GM12878 (cell line): ENCODE measurements around the gene GSG1L. TPM values are rescaled to one million over a fixed set of nuclear protein-coding genes. Genes with fewer than 3 reads are reported as not detected.

ENCODE experiments used
- ATAC-seq: fragments of 200-7000 bp; cut with Tn5 transposase; 3 replicates; pipeline ENCODE4 v1.9.1; 2020; ENCODE audit warnings: mild to moderate bottlenecking, moderate library complexity
- BruUV-seq: library from RNA; stranded (reverse); fragments of 400-500 nt; replicated peaks from 2 replicates; lab custom pipeline; 2021; lab: Mats Ljungman, UMichigan
- CTCF ChIA-PET: fragments of 300-600 bp; sonication (Branson Sonifier 250); formaldehyde crosslinking; extraction: SDS; loops from one replicate; lab custom pipeline; 2021; ENCODE audit warnings: inconsistent platforms; lab: Yijun Ruan, JAX
- POLR2A ChIA-PET: fragments of 350-600 bp; formaldehyde crosslinking; extraction: SDS; loops from one replicate; lab custom pipeline; 2021; ENCODE audit warnings: inconsistent platforms; lab: Charles Lee
- RAD21 ChIA-PET: fragments of 300-600 bp; sonication (Branson Sonifier 250); formaldehyde crosslinking; loops from one replicate; lab custom pipeline; 2023; ENCODE audit warnings: antibody characterized with exemption; ENCODE audit not compliant: unreplicated experiment; lab: Charles Lee
- SMC1A ChIA-PET: fragments of 300-600 bp; sonication (Branson Sonifier 250); formaldehyde crosslinking; loops from one replicate; lab custom pipeline; 2023; ENCODE audit not compliant: unreplicated experiment, uncharacterized antibody; lab: Charles Lee
- DNase-seq: peaks from one replicate; pipeline ENCODE4 v3.0.0-alpha.2; 2011; ENCODE audit warnings: low read depth, low spot score
- FAIRE-seq: peaks from 3 replicates; lab custom pipeline; 2011; peaks lifted over from hg19 to GRCh38; lab: Jason Lieb, UNC
- H2AFZ ChIP-seq: 2 replicates; pipeline ENCODE4 v1.6.0; 2011; ENCODE audit warnings: low read depth, low read length, control low read depth; ENCODE audit not compliant: control insufficient read depth
- H3K27ac ChIP-seq: 2 replicates; pipeline ENCODE4 v1.5.1; 2011; ENCODE audit warnings: control low read depth; ENCODE audit not compliant: control insufficient read depth, insufficient read depth
- H3K27me3 ChIP-seq, 2 experiments: replicated peaks in 1 of 2; 2 replicates each; pipeline versions ENCODE4 v1.6.0 to v1.6.1; 2011; ENCODE audit warnings: low read length in 1 of 2; ENCODE audit not compliant: control insufficient read depth in 2 of 2, insufficient read depth in 2 of 2
- H3K36me3 ChIP-seq, 2 experiments: 2 replicates each; pipeline ENCODE4 v1.5.1; 2011; ENCODE audit warnings: low read length in 1 of 2; ENCODE audit not compliant: control insufficient read depth in 2 of 2, insufficient read depth in 2 of 2
- H3K4me1 ChIP-seq: 2 replicates; pipeline ENCODE4 v1.6.1; 2011; ENCODE audit warnings: mild to moderate bottlenecking, low read length, moderate library complexity, mixed read lengths; ENCODE audit not compliant: control insufficient read depth, insufficient read depth
- H3K4me2 ChIP-seq: 2 replicates; pipeline ENCODE4 v1.6.0; 2011; ENCODE audit warnings: control low read depth; ENCODE audit not compliant: control insufficient read depth, insufficient read depth
- H3K4me3 ChIP-seq: fragments of 200-600 bp; sonication (generic); 2 replicates; pipeline ENCODE4 v1.5.1; 2016
- H3K79me2 ChIP-seq: 2 replicates; pipeline ENCODE4 v1.6.0; 2011; ENCODE audit warnings: low read length; ENCODE audit not compliant: control insufficient read depth, insufficient read depth
- H3K9ac ChIP-seq: 2 replicates; pipeline ENCODE4 v1.8.0; 2011; ENCODE audit warnings: low read length, control low read depth, mixed read lengths; ENCODE audit not compliant: control insufficient read depth, insufficient read depth
- H3K9me3 ChIP-seq: replicated peaks from 3 replicates; pipeline ENCODE4 v1.5.1; 2011; ENCODE audit warnings: mild to moderate bottlenecking, low read length; ENCODE audit not compliant: control insufficient read depth, insufficient read depth
- H4K20me1 ChIP-seq: 2 replicates; pipeline ENCODE4 v1.6.0; 2011; ENCODE audit not compliant: control insufficient read depth, insufficient read depth
- CBFB ChIP-seq: IDR thresholded peaks from 2 replicates; pipeline ENCODE4 v1.6.1; 2016; ENCODE audit warnings: antibody characterized with exemption, low read depth
- CEBPB ChIP-seq, 2 experiments: fragments of 150-350 bp in 1 of 2; IDR thresholded peaks; 2 replicates each; pipeline ENCODE4 v1.6.1; 2012 to 2014; ENCODE audit warnings: low read depth in 2 of 2, low read length in 2 of 2, borderline replicate concordance in 1 of 2, inconsistent platforms in 1 of 2
- HDAC2 ChIP-seq: fragments of 200-600 bp; sonication (generic); IDR thresholded peaks from 2 replicates; pipeline ENCODE4 v1.6.1; 2017
- KLF5 ChIP-seq: fragments of 450-650 bp; IDR thresholded peaks from 2 replicates; pipeline ENCODE4 v1.6.1; 2014; ENCODE audit warnings: mild to moderate bottlenecking; ENCODE audit not compliant: partially characterized antibody
- SMAD1 ChIP-seq: fragments of 450-650 bp; IDR thresholded peaks from 2 replicates; pipeline ENCODE4 v1.6.1; 2018; ENCODE audit warnings: mild to moderate bottlenecking, low read depth; ENCODE audit not compliant: partially characterized antibody
- SMAD5 ChIP-seq: IDR thresholded peaks from 2 replicates; pipeline ENCODE4 v1.6.1; 2016; ENCODE audit warnings: antibody characterized with exemption, low read depth
- WGBS: methylation state at CpG from one replicate; pipeline ENCODE4 v1.1.6; 2016; ENCODE audit warnings: low lambda C conversion rate; ENCODE audit not compliant: insufficient replicate concordance, insufficient coverage; ENCODE audit errors: missing lambda C conversion rate; 5-methylcytosine and 5-hydroxymethylcytosine counted together
- in situ Hi-C: fragments of 300-500 bp; cut with MboI; formaldehyde crosslinking; loops from 9 replicates; pipeline ENCODE4 v1.14.3; 2018; ENCODE audit warnings: mixed read lengths
- intact Hi-C: fragments of 100-400 bp; cut with micrococcal nuclease; formaldehyde crosslinking; loops from one replicate; pipeline ENCODE4 v1.14.2; 2022; ENCODE audit not compliant: unreplicated experiment
- polyA plus RNA-seq, 11 experiments: library from polyadenylated mRNA; depleted of rRNA in 4 of 11; unstranded in 6 of 11; stranded (reverse) in 5 of 11; fragments of >200 nt; fragmentation: Nextera tagmentation in 4 of 11; fragmentation: Illumina TruSeq in 1 of 11; extraction: Ambion mirVana in 4 of 11; extraction: Trizol in 1 of 11; gene quantifications; 1 replicate in 1 of 11; 2 replicates in 10 of 11; pipeline versions ENCODE4 v1.2.1 to v1.2.3, GENCODE V29; 2011 to 2016; ENCODE audit warnings: inconsistent platforms in 2 of 11, missing spikeins in 2 of 11, low read depth in 1 of 11
- total RNA-seq, 4 experiments: library from RNA; depleted of rRNA in 3 of 4; stranded (reverse); fragments of >200 nt in 3 of 4; fragmentation: Illumina TruSeq in 1 of 4; extraction: Trizol in 1 of 4; gene quantifications; 2 replicates each; pipeline versions ENCODE4 v1.2.1 to v1.2.3, GENCODE V29; 2013 to 2021
- TF ChIP-seq, protein P1 (sequence below): IDR thresholded peaks from 2 replicates; pipeline ENCODE4 v1.6.1; 2012; ENCODE audit warnings: low read depth, low read length, improper control_type of control experiment
- TF ChIP-seq, protein P2 (sequence below): fragments of 450-650 bp; IDR thresholded peaks from 2 replicates; pipeline ENCODE4 v1.6.1; 2017; ENCODE audit warnings: antibody characterized with exemption, mild to moderate bottlenecking, moderate library complexity
- TF ChIP-seq, protein P3 (sequence below): IDR thresholded peaks from 2 replicates; pipeline ENCODE4 v1.6.1; 2011; ENCODE audit warnings: borderline replicate concordance, low read depth, mild to moderate bottlenecking, moderate library complexity, mixed read lengths, low read length; ENCODE audit not compliant: insufficient read depth; ENCODE audit errors: extremely low read length
- TF ChIP-seq, protein P4 (sequence below): IDR thresholded peaks from 2 replicates; pipeline ENCODE4 v1.6.1; 2012; ENCODE audit warnings: mild to moderate bottlenecking, low read depth, low read length
- TF ChIP-seq, protein P5 (sequence below): IDR thresholded peaks from 2 replicates; pipeline ENCODE4 v1.6.1; 2011; ENCODE audit warnings: borderline replicate concordance, low read depth, mild to moderate bottlenecking, moderate library complexity, low read length; ENCODE audit not compliant: insufficient read depth, poor library complexity, severe bottlenecking

The GSG1L gene
- total and polyA plus RNA-seq, 10 of the 15 experiments (the other 5 are each of a cell fraction or from before 2014, with no cell fraction given) = not detected

DNA sequence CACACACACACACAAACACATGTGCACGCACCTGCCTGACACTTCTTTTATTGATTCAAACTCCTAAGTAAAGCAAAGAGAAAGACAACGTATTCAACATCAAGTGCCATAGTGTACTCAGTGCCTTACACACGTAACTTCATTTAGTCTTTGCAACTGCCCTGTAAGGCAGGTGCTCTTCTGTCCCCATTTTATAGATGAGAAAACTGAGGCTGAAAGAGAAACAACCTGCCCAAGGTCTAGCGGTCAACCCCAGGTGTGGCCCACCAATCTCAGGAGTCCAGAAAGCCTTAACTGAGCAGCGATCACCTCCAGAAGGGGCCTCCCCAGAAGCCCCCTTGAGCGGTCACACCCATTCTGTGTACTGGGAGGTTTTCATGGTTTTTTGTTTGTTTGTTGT is 10.3 kb upstream of the GSG1L start (continued):
- TF ChIP-seq, protein P1, sequence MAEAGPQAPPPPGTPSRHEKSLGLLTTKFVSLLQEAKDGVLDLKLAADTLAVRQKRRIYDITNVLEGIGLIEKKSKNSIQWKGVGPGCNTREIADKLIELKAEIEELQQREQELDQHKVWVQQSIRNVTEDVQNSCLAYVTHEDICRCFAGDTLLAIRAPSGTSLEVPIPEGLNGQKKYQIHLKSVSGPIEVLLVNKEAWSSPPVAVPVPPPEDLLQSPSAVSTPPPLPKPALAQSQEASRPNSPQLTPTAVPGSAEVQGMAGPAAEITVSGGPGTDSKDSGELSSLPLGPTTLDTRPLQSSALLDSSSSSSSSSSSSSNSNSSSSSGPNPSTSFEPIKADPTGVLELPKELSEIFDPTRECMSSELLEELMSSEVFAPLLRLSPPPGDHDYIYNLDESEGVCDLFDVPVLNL = no peak

DNA sequence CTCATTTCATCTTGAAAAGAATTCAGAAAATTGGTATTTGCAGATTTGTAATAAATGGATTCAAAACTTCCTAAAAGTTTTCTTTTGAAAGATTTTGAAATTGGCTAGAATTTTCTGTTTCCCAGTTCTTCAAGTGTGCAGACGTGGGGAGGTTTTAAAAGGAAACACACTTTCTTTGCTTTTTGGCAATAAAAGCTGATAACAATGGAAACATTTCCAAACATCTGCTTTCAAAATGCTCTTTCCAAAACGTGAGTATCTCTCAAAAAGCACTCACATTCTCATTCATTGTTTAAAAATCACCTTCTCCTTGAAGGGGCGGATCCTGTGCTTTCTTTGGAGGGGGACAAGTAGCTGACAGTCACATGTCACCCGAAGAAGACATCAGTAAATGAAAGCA is 8.6 kb upstream of the GSG1L start:
- no peak for ATAC-seq
- CTCF ChIA-PET = interaction anchor here (0.6 to 5.3 kb wide), 7 partner anchors 24 to 508 kb away, joined by 3 to 41 read pairs (median 4); no protein-coding TSS in a partner anchor
- RAD21 ChIA-PET = interaction anchor here (1.3 kb wide), 1 partner anchor 99 kb away, joined by 4 read pairs; no protein-coding TSS in a partner anchor

More for the DNA sequence above, 8.6 kb upstream of the GSG1L start:
- Histone ChIP-seq H3K4me3 (no peak overlapping the region), H3K36me3 (no peaks in the 10 kb centered on the region), H3K4me1 (no peaks in the 10 kb centered on the region), H2AFZ (no peak overlapping the region), H4K20me1 (no peaks in the 10 kb centered on the region), H3K9ac (no peak overlapping the region), H3K27me3 (no peaks in the 10 kb centered on the region), H3K4me2 (no peak overlapping the region), H3K9me3 (no peaks in the 10 kb centered on the region), H3K79me2 (no peaks in the 10 kb centered on the region), H3K27ac (no peak overlapping the region)
- FAIRE-seq (no peak), DNase-seq (no peak)
- 0% methylated on average over 4 of the region's 4 CpGs for WGBS
- in situ Hi-C loops (loop anchor here (25.0 kb wide), 1 partner anchor 435 kb away; no protein-coding TSS in a partner anchor), intact Hi-C loops (loop anchor here (5.0 kb wide), 1 partner anchor 430 kb away; no protein-coding TSS in a partner anchor)
- ChIA-PET POLR2A (no interaction called here), SMC1A (interaction anchor here (0.6 to 3.7 kb wide), 5 partner anchors 8 to 145 kb away, joined by 3 to 14 read pairs (median 3); no protein-coding TSS in a partner anchor)
- no TSS peak for BruUV-seq
- TF ChIP-seq, protein P2, sequence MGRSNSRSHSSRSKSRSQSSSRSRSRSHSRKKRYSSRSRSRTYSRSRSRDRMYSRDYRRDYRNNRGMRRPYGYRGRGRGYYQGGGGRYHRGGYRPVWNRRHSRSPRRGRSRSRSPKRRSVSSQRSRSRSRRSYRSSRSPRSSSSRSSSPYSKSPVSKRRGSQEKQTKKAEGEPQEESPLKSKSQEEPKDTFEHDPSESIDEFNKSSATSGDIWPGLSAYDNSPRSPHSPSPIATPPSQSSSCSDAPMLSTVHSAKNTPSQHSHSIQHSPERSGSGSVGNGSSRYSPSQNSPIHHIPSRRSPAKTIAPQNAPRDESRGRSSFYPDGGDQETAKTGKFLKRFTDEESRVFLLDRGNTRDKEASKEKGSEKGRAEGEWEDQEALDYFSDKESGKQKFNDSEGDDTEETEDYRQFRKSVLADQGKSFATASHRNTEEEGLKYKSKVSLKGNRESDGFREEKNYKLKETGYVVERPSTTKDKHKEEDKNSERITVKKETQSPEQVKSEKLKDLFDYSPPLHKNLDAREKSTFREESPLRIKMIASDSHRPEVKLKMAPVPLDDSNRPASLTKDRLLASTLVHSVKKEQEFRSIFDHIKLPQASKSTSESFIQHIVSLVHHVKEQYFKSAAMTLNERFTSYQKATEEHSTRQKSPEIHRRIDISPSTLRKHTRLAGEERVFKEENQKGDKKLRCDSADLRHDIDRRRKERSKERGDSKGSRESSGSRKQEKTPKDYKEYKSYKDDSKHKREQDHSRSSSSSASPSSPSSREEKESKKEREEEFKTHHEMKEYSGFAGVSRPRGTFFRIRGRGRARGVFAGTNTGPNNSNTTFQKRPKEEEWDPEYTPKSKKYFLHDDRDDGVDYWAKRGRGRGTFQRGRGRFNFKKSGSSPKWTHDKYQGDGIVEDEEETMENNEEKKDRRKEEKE = no peak
- TF ChIP-seq, protein P3, sequence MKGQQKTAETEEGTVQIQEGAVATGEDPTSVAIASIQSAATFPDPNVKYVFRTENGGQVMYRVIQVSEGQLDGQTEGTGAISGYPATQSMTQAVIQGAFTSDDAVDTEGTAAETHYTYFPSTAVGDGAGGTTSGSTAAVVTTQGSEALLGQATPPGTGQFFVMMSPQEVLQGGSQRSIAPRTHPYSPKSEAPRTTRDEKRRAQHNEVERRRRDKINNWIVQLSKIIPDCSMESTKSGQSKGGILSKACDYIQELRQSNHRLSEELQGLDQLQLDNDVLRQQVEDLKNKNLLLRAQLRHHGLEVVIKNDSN = no peak
- TF ChIP-seq, protein P4, sequence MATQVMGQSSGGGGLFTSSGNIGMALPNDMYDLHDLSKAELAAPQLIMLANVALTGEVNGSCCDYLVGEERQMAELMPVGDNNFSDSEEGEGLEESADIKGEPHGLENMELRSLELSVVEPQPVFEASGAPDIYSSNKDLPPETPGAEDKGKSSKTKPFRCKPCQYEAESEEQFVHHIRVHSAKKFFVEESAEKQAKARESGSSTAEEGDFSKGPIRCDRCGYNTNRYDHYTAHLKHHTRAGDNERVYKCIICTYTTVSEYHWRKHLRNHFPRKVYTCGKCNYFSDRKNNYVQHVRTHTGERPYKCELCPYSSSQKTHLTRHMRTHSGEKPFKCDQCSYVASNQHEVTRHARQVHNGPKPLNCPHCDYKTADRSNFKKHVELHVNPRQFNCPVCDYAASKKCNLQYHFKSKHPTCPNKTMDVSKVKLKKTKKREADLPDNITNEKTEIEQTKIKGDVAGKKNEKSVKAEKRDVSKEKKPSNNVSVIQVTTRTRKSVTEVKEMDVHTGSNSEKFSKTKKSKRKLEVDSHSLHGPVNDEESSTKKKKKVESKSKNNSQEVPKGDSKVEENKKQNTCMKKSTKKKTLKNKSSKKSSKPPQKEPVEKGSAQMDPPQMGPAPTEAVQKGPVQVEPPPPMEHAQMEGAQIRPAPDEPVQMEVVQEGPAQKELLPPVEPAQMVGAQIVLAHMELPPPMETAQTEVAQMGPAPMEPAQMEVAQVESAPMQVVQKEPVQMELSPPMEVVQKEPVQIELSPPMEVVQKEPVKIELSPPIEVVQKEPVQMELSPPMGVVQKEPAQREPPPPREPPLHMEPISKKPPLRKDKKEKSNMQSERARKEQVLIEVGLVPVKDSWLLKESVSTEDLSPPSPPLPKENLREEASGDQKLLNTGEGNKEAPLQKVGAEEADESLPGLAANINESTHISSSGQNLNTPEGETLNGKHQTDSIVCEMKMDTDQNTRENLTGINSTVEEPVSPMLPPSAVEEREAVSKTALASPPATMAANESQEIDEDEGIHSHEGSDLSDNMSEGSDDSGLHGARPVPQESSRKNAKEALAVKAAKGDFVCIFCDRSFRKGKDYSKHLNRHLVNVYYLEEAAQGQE = no peak
- TF ChIP-seq, protein P5, sequence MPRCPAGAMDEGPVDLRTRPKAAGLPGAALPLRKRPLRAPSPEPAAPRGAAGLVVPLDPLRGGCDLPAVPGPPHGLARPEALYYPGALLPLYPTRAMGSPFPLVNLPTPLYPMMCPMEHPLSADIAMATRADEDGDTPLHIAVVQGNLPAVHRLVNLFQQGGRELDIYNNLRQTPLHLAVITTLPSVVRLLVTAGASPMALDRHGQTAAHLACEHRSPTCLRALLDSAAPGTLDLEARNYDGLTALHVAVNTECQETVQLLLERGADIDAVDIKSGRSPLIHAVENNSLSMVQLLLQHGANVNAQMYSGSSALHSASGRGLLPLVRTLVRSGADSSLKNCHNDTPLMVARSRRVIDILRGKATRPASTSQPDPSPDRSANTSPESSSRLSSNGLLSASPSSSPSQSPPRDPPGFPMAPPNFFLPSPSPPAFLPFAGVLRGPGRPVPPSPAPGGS = no peak
- TF ChIP-seq SMAD5 (no peak), KLF5 (no peak), SMAD1 (no peak), CEBPB (IDR thresholded peaks at IDR 0.05; ENCODE audit: borderline replicate concordance in 1 of 2, low read depth in 2 of 2, low read length in 2 of 2) (no peak), HDAC2 (no peak), CBFB (no peak)
